ENCODE measurements around the gene IL1RAPL2. TPM values are rescaled to one million over a fixed set of nuclear protein-coding genes. Genes with fewer than 3 reads are reported as not detected.

Gene IL1RAPL2
- total RNA-seq, 4 donors from 2014 or later = not detected

- Histone ChIP-seq H3K4me3 (no peak overlapping the region), H3K27ac (no peak overlapping the region), H3K4me1 (no peaks in the 10 kb centered on the region), H3K36me3 (no peaks in the 10 kb centered on the region), H3K9me3 (no peaks in the 10 kb centered on the region), H3K27me3 (no peaks in the 10 kb centered on the region)
- TF ChIP-seq POLR2A (IDR thresholded peaks at IDR 0.05) = no peak
- DNase-seq = no peak
Observed at GRCh38 chrX:104679175-104679574, 113.2 kb downstream of the IL1RAPL2 start.

GRCh38 chrX:104681214-104681613 is 115.2 kb downstream of the IL1RAPL2 start:
- Histone ChIP-seq H3K4me3 (no peak overlapping the region), H3K4me1 (no peaks in the 10 kb centered on the region), H3K36me3 (no peaks in the 10 kb centered on the region), H3K27me3 (no peaks in the 10 kb centered on the region), H3K27ac (no peak overlapping the region), H3K9me3 (no peaks in the 10 kb centered on the region)
- TF ChIP-seq CTCF (IDR thresholded peaks at IDR 0.05) (no peak), POLR2A (IDR thresholded peaks at IDR 0.05) (no peak)
- no peak for DNase-seq

GRCh38 chrX:104684077-104684476 is 118.1 kb downstream of the IL1RAPL2 start:
- Histone ChIP-seq H3K27me3 (no peaks in the 10 kb centered on the region), H3K4me1 (no peaks in the 10 kb centered on the region)
- no peak for TF ChIP-seq CTCF (IDR thresholded peaks at IDR 0.05)
- TF ChIP-seq POLR2A (IDR thresholded peaks at IDR 0.05) = no peak

GRCh38 chrX:104695593-104695992 is 129.6 kb downstream of the IL1RAPL2 start:
- Histone ChIP-seq H3K4me3 (no peak overlapping the region), H3K36me3 (no peaks in the 10 kb centered on the region), H3K27ac (no peak overlapping the region), H3K9me3 (no peaks in the 10 kb centered on the region), H3K4me1 (no peaks in the 10 kb centered on the region), H3K27me3 (no peaks in the 10 kb centered on the region)
- TF ChIP-seq POLR2A (IDR thresholded peaks at IDR 0.05) = no peak
- no peak for TF ChIP-seq CTCF (IDR thresholded peaks at IDR 0.05)
- no peak for DNase-seq

More at GRCh38 chrX:104684077-104684476, 118.1 kb downstream of the IL1RAPL2 start:
- DNase-seq = no peak
- no peak overlapping the region for H3K4me3 ChIP-seq
- no peaks in the 10 kb centered on the region for H3K36me3 ChIP-seq
- H3K9me3 ChIP-seq = no peaks in the 10 kb centered on the region
- no peak overlapping the region for H3K27ac ChIP-seq

GRCh38 chrX:104696667-104697066 is 130.7 kb downstream of the IL1RAPL2 start:
- Histone ChIP-seq H3K27me3 (no peaks in the 10 kb centered on the region), H3K9me3 (no peaks in the 10 kb centered on the region), H3K27ac (no peak overlapping the region), H3K4me3 (no peak overlapping the region), H3K4me1 (no peaks in the 10 kb centered on the region), H3K36me3 (no peaks in the 10 kb centered on the region)
- TF ChIP-seq POLR2A (IDR thresholded peaks at IDR 0.05) (no peak), CTCF (IDR thresholded peaks at IDR 0.05) (no peak)
- DNase-seq = no peak

GRCh38 chrX:104697294-104697693 is 131.3 kb downstream of the IL1RAPL2 start:
- Histone ChIP-seq H3K36me3 (no peaks in the 10 kb centered on the region), H3K4me1 (no peaks in the 10 kb centered on the region), H3K9me3 (no peaks in the 10 kb centered on the region), H3K27ac (no peak overlapping the region), H3K27me3 (no peaks in the 10 kb centered on the region), H3K4me3 (no peak overlapping the region)
- no peak for DNase-seq
- TF ChIP-seq POLR2A (IDR thresholded peaks at IDR 0.05) = no peak
- TF ChIP-seq CTCF (IDR thresholded peaks at IDR 0.05) = no peak
